Heart left ventricle (tissue), 16 donors: Measurements from ENCODE around the gene LRRC18. TPM values are rescaled to one million over a fixed set of nuclear protein-coding genes. Genes with fewer than 3 reads are reported as not detected.

Experiments
- ATAC-seq, 4 donors: fragments of 200-7000 bp; cut with Tn5 transposase; one replicate each; pipeline ENCODE4 v1.9.1; 2020 to 2022; ENCODE audit warnings: moderate library complexity in 4 of 4, mild to moderate bottlenecking in 3 of 4, moderate number of reproducible peaks in 1 of 4
- DNase-seq, 5 donors: peaks; one replicate each; pipeline ENCODE4 v3.0.0-alpha.2; 2020
- H3K27ac ChIP-seq, 12 donors: fragments of 200-600 bp; sonication (generic) in 4 of 12; one replicate each; pipeline versions ENCODE4 v1.5.0 to v1.8.0; 2016 to 2022; ENCODE audit warnings: mild to moderate bottlenecking in 2 of 12
- H3K27me3 ChIP-seq, 9 donors: fragments of 200-600 bp; sonication (generic) in 2 of 9; one replicate each; pipeline versions ENCODE4 v1.5.1 to v1.8.0; 2016 to 2022; ENCODE audit warnings: mild to moderate bottlenecking in 3 of 9
- H3K36me3 ChIP-seq, 9 donors: fragments of 200-600 bp; sonication (generic) in 2 of 9; one replicate each; pipeline versions ENCODE4 v1.5.0 to v1.8.0; 2018 to 2022; ENCODE audit warnings: mild to moderate bottlenecking in 2 of 9
- H3K4me1 ChIP-seq, 12 donors: fragments of 200-600 bp; sonication (generic) in 4 of 12; one replicate each; pipeline versions ENCODE4 v1.5.0 to v1.8.0; 2016 to 2022; ENCODE audit warnings: mild to moderate bottlenecking in 3 of 12
- H3K4me3 ChIP-seq, 12 donors: fragments of 200-600 bp; sonication (generic) in 4 of 12; one replicate each; pipeline versions ENCODE4 v1.5.0 to v1.8.0; 2017 to 2022; ENCODE audit warnings: mild to moderate bottlenecking in 9 of 12, moderate library complexity in 4 of 12
- H3K9me3 ChIP-seq, 12 donors: fragments of 200-600 bp; sonication (generic) in 4 of 12; one replicate each; pipeline versions ENCODE4 v1.5.0 to v1.8.0; 2016 to 2022; ENCODE audit warnings: mild to moderate bottlenecking in 1 of 12
- CTCF ChIP-seq, 12 donors: fragments of 200-600 bp; sonication (generic) in 4 of 12; IDR thresholded peaks; one replicate each; pipeline versions ENCODE4 v1.5.0 to v1.8.0; 2018 to 2022; ENCODE audit warnings: antibody characterized with exemption in 12 of 12, mild to moderate bottlenecking in 5 of 12
- POLR2A ChIP-seq, 2 donors: fragments of 450-650 bp; IDR thresholded peaks; one replicate each; pipeline ENCODE4 v1.6.1; 2017; ENCODE audit warnings: antibody characterized with exemption in 2 of 2, mild to moderate bottlenecking in 2 of 2, moderate library complexity in 2 of 2
- WGBS, 4 donors: extraction: QIAGEN DNeasy Blood & Tissue Kit in 2 of 4; methylation state at CpG; one replicate each; pipeline versions ENCODE4 v1.1.5 to v1.1.7; 2013 to 2018; 5-methylcytosine and 5-hydroxymethylcytosine counted together
- intact Hi-C, 10 donors: fragments of 100-400 bp; cut with DNase I; formaldehyde crosslinking; loops; one replicate each; pipeline versions ENCODE4 v1.11.1 to v1.14.2; 2022
- polyA plus RNA-seq, 2 donors: library from polyadenylated mRNA; stranded (reverse); fragments of 200-250 nt; gene quantifications; one replicate each; pipeline ENCODE4 v1.2.3, GENCODE V29; 2013
- total RNA-seq, 9 donors: library from RNA; depleted of rRNA in 2 of 9; stranded (reverse); fragments of >200 nt in 2 of 9; fragmentation: NEBNext Ultra II Directional in 3 of 9; extraction: Animal tissue kit (Norgen Biotek cat#: 25700) in 3 of 9; gene quantifications; one replicate each; pipeline versions ENCODE4 v1.1.0 to v1.2.4, GENCODE V29; 2016 to 2023
- donor health status: ischemic (EF 13 %, LVEDD 7.1; RV severe dilation, severe dysfunction).
- donor health status: healthy with polysubstance abuse.
- donor health status: DM: no; HTN: yes; CAD: no.
- donor health status: DM: no; HTN: no; CAD: no.
- donor health status: ischemic (EF 25% LVEDD 6.9; RV normal size, moderate dysfunction).
- donor health status: ischemic (EF 25% LVEDD 5.7; RV mildly dilated, moderate dysfunction).
- donor health status: healthy.
- donor health status: DM: yes; HTN: yes; CAD: no.
- donor health status: ischemic (EF 35%, LVEDD 5.7; RV mildly dilated, moderate dysfunction).
- donor health status: nonischemic (EF 11% LVEDD 7.7; RV severe dilation, severe dysfunction).
- donor health status: DM: yes; HTN: yes; CAD: no.
- donor health status: PGD.
- donor health status: ischemic (EF 29% LVEDD 5.4; RV normal size, mild dysfunction).
- donor health status: nonischemic (EF 23%, LVEDD 6.1; RV moderate dilation, normal function).

Gene LRRC18
- total and polyA plus RNA-seq, 11 donors, result not detected

GRCh38 chr10:48884179-48885045, 55.2 kb downstream of the LRRC18 start:
- no peak for ATAC-seq
- Histone ChIP-seq H3K27me3 (no peaks in the 10 kb centered on the region), H3K4me3 (no peak overlapping the region), H3K4me1 (no peaks in the 10 kb centered on the region), H3K27ac (no peak overlapping the region), H3K9me3 (no peaks in the 10 kb centered on the region), H3K36me3 (no peaks in the 10 kb centered on the region)
- WGBS, 4 donors, result 84 to 89% (median 88%) methylated on average over 9 of the region's 9 CpGs
- TF ChIP-seq POLR2A (IDR thresholded peaks at IDR 0.05) (no peak), CTCF (IDR thresholded peaks at IDR 0.05) (no peak)
- intact Hi-C loops, result loop anchor here in 2 of 10 donors (5.0 to 10.0 kb wide), 2 partner anchors 280 to 628 kb away; no protein-coding TSS in a partner anchor
- no peak for DNase-seq

DNA sequence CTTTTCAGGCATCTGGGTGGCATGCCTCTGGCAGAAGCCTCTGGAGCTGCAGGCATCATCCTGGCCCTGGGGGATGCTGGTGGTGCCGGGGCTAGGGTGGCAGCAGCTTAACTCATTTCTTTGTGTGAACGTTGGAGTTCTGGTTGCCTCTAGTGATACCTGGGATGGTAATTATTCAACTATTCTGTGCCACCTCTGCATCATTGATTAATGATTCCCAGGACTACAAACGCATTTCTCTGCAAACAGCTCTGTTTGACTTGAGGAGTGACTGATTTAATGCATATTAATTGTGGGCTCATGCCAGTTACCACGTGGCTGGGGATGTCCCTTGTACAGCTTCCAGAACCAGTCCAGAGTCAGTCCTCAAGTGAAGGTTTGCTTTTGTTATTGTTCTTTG, 55.9 kb downstream of the LRRC18 start:
- WGBS, 4 donors, result 74 to 83% (median 76%) methylated on average over 4 of the region's 4 CpGs
- TF ChIP-seq CTCF (IDR thresholded peaks at IDR 0.05) (no peak), POLR2A (IDR thresholded peaks at IDR 0.05) (no peak)
- Histone ChIP-seq H3K36me3 (no peaks in the 10 kb centered on the region), H3K27me3 (no peaks in the 10 kb centered on the region), H3K27ac (no peak overlapping the region), H3K4me1 (no peaks in the 10 kb centered on the region), H3K9me3 (no peaks in the 10 kb centered on the region), H3K4me3 (no peak overlapping the region)
- ATAC-seq, result no peak
- intact Hi-C loops, result loop anchor here in 1 of 10 donors (10.0 kb wide), 1 partner anchor 281 kb away; no protein-coding TSS in a partner anchor
- no peak for DNase-seq

GRCh38 chr10:48882881-48883280, 56.8 kb downstream of the LRRC18 start:
- intact Hi-C loops, result loop anchor here in 1 of 10 donors (10.0 kb wide), 1 partner anchor 282 kb away; no protein-coding TSS in a partner anchor
- no peak for DNase-seq
- TF ChIP-seq CTCF (IDR thresholded peaks at IDR 0.05), result no peak
- no peak for TF ChIP-seq POLR2A (IDR thresholded peaks at IDR 0.05)
- 88 to 93% (median 90%) methylated on average over 2 of the region's 2 CpGs for WGBS, 4 donors
- H3K4me3 ChIP-seq, result no peak overlapping the region
- H3K27me3 ChIP-seq, result no peaks in the 10 kb centered on the region
- no peaks in the 10 kb centered on the region for H3K9me3 ChIP-seq
- H3K36me3 ChIP-seq, result no peaks in the 10 kb centered on the region
- no peak overlapping the region for H3K27ac ChIP-seq
- H3K4me1 ChIP-seq, result no peaks in the 10 kb centered on the region
- ATAC-seq, result no peak

GRCh38 chr10:48881937-48882336, 57.7 kb downstream of the LRRC18 start:
- H3K27me3 ChIP-seq, result no peaks in the 10 kb centered on the region
- H3K36me3 ChIP-seq, result no peaks in the 10 kb centered on the region
- H3K4me1 ChIP-seq, result no peaks in the 10 kb centered on the region
- TF ChIP-seq POLR2A (IDR thresholded peaks at IDR 0.05), result no peak
- no peak for TF ChIP-seq CTCF (IDR thresholded peaks at IDR 0.05)
- intact Hi-C loops, result loop anchor here in 1 of 10 donors (10.0 kb wide), 1 partner anchor 283 kb away; no protein-coding TSS in a partner anchor
- no peak for ATAC-seq
- H3K27ac ChIP-seq, result no peak overlapping the region
- 92 to 100% (median 99%) methylated on average over 1 of the region's 1 CpG for WGBS, 4 donors
- no peak for DNase-seq
- H3K9me3 ChIP-seq, result no peaks in the 10 kb centered on the region
- H3K4me3 ChIP-seq, result no peak overlapping the region
